Psoas muscle (tissue), 8 donors: ENCODE data around the gene TNIK. TPM values are rescaled to one million over a fixed set of nuclear protein-coding genes. Genes with fewer than 3 reads are reported as not detected.

Source experiments
- ATAC-seq, 4 donors: fragments of 200-7000 bp; cut with Tn5 transposase; one replicate each; pipeline ENCODE4 v1.9.1; 2020; ENCODE audit warnings: moderate library complexity in 3 of 4, mild to moderate bottlenecking in 2 of 4
- DNase-seq, 2 donors: peaks; one replicate each; pipeline ENCODE4 v3.0.0-alpha.2; 2020
- H3K27ac ChIP-seq: fragments of 200-600 bp; one replicate; pipeline ENCODE4 v1.8.0; 2022
- H3K27me3 ChIP-seq, 3 donors: fragments of 200-600 bp in 1 of 3; one replicate each; pipeline versions ENCODE4 v1.6.1 to v1.8.0; 2013 to 2022; ENCODE audit warnings: low read length in 2 of 3, mild to moderate bottlenecking in 2 of 3, moderate library complexity in 1 of 3; ENCODE audit not compliant: insufficient read depth in 3 of 3
- H3K36me3 ChIP-seq, 2 donors: fragments of 200-600 bp in 1 of 2; one replicate each; pipeline versions ENCODE4 v1.6.1 to v1.8.0; 2013 to 2022; ENCODE audit warnings: low read depth in 1 of 2, mild to moderate bottlenecking in 1 of 2, moderate library complexity in 1 of 2; ENCODE audit not compliant: insufficient read depth in 1 of 2
- H3K4me1 ChIP-seq: fragments of 200-600 bp; one replicate; pipeline ENCODE4 v1.8.0; 2022
- H3K4me3 ChIP-seq: fragments of 200-600 bp; one replicate; pipeline ENCODE4 v1.8.0; 2022; ENCODE audit warnings: mild to moderate bottlenecking
- H3K9me3 ChIP-seq: fragments of 200-600 bp; one replicate; pipeline ENCODE4 v1.8.0; 2022
- CTCF ChIP-seq: fragments of 200-600 bp; IDR thresholded peaks from one replicate; pipeline ENCODE4 v1.8.0; 2022; ENCODE audit warnings: antibody characterized with exemption
- WGBS, 3 donors: extraction: QIAGEN DNeasy Blood & Tissue Kit; methylation state at CpG; one replicate each; pipeline versions ENCODE4 v1.1.6 to v1.1.7; 2013; 5-methylcytosine and 5-hydroxymethylcytosine counted together
- intact Hi-C, 2 donors: fragments of 100-400 bp; cut with DNase I; formaldehyde crosslinking; loops; one replicate each; pipeline versions ENCODE4 v1.11.0 to v1.14.2; 2022
- polyA plus RNA-seq, 3 donors: library from polyadenylated mRNA; stranded (reverse); fragments of 200-250 nt; gene quantifications; one replicate each; pipeline ENCODE4 v1.2.3, GENCODE V29; 2013
- total RNA-seq, 4 donors: library from RNA; stranded (reverse); fragmentation: NEBNext Ultra II Directional in 2 of 4; extraction: Animal tissue kit (Norgen Biotek cat#: 25700) in 2 of 4; gene quantifications; one replicate each; pipeline versions ENCODE4 v1.2.1 to v1.2.4, GENCODE V29; 2021 to 2023
- donor health status: healthy with polysubstance abuse.
- donor health status: DM: no; HTN: no; CAD: no; lungs with moderate emphysema.
- donor health status: Bipolar disorder and iron deficiency.
- donor health status: healthy.
- donor health status: DM: yes; HTN: yes; CAD: no.
- donor health status: DM: no; HTN: no; CAD: no.
- donor health status: DM: no; HTN: no; CAD: no.
- donor health status: DM: yes; HTN: yes; CAD: no.

The TNIK gene
- total and polyA plus RNA-seq, 7 donors = 9.9 to 32.4 (median 12.5) TPM

GRCh38 chr3:171377859-171378258 lies 82.3 kb downstream of the TNIK start:
- intact Hi-C loops = no loop called here
- Histone ChIP-seq H3K9me3 (no peaks in the 10 kb centered on the region), H3K27me3 (no peaks in the 10 kb centered on the region), H3K4me1 (peaks cover 54% of the 10 kb centered on the region), H3K36me3 (no peaks in the 10 kb centered on the region), H3K4me3 (no peak overlapping the region), H3K27ac (no peak overlapping the region)
- ATAC-seq (no peak), DNase-seq (no peak)
- WGBS, 3 donors = 85 to 92% (median 88%) methylated on average over 1 of the region's 1 CpG
- no peak for TF ChIP-seq CTCF

- no peak for ATAC-seq
- no peak for DNase-seq
- Histone ChIP-seq H3K27me3 (no peaks in the 10 kb centered on the region), H3K9me3 (no peaks in the 10 kb centered on the region), H3K4me1 (peaks cover 55% of the 10 kb centered on the region), H3K27ac (no peak overlapping the region), H3K4me3 (no peak overlapping the region), H3K36me3 (no peaks in the 10 kb centered on the region)
- intact Hi-C loops = no loop called here
- no peak for TF ChIP-seq CTCF
These were observed 83.6 kb downstream of the TNIK start for GRCh38 chr3:171376596-171376947.

- Histone ChIP-seq H3K4me3 (no peak overlapping the region), H3K4me1 (peaks cover 56% of the 10 kb centered on the region)
These were observed 84.3 kb downstream of the TNIK start for GRCh38 chr3:171375666-171376595.

GRCh38 chr3:171374661-171375285 lies 85.4 kb downstream of the TNIK start:
- DNase-seq (no peak), ATAC-seq (peak in 3 of 4 donors; percentile 46 to 52 (median 47))
- Histone ChIP-seq H3K4me3 (no peak overlapping the region), H3K27ac (no peak overlapping the region), H3K27me3 (no peaks in the 10 kb centered on the region), H3K9me3 (no peaks in the 10 kb centered on the region), H3K36me3 (no peaks in the 10 kb centered on the region), H3K4me1 (peaks cover 52% of the 10 kb centered on the region)
- WGBS, 3 donors = 42 to 54% (median 42%) methylated on average over 3 of the region's 3 CpGs
- intact Hi-C loops = no loop called here
- no peak for TF ChIP-seq CTCF

More at GRCh38 chr3:171375666-171376595, 84.3 kb downstream of the TNIK start:
- TF ChIP-seq CTCF = no peak
- ATAC-seq (peak in 3 of 4 donors; percentile 40 to 56 (median 52)), DNase-seq (no peak)
- Histone ChIP-seq H3K9me3 (no peaks in the 10 kb centered on the region), H3K36me3 (no peaks in the 10 kb centered on the region), H3K27me3 (no peaks in the 10 kb centered on the region), H3K27ac (no peak overlapping the region)
- intact Hi-C loops = no loop called here
- 50 to 71% (median 51%) methylated on average over 11 of the region's 11 CpGs for WGBS, 3 donors
